GM12878 (cell line): Measurements from ENCODE around the gene CHCHD3. TPM values are rescaled to one million over a fixed set of nuclear protein-coding genes. Genes with fewer than 3 reads are reported as not detected.

Experiments used
- ATAC-seq: fragments of 200-7000 bp; cut with Tn5 transposase; 3 replicates; pipeline ENCODE4 v1.9.1; 2020; ENCODE audit warnings: mild to moderate bottlenecking, moderate library complexity
- BruUV-seq: library from RNA; stranded (reverse); fragments of 400-500 nt; replicated peaks from 2 replicates; lab custom pipeline; 2021; lab: Mats Ljungman, UMichigan
- CTCF ChIA-PET: fragments of 300-600 bp; sonication (Branson Sonifier 250); formaldehyde crosslinking; extraction: SDS; loops from one replicate; lab custom pipeline; 2021; ENCODE audit warnings: inconsistent platforms; lab: Yijun Ruan, JAX
- POLR2A ChIA-PET: fragments of 350-600 bp; formaldehyde crosslinking; extraction: SDS; loops from one replicate; lab custom pipeline; 2021; ENCODE audit warnings: inconsistent platforms; lab: Charles Lee
- RAD21 ChIA-PET: fragments of 300-600 bp; sonication (Branson Sonifier 250); formaldehyde crosslinking; loops from one replicate; lab custom pipeline; 2023; ENCODE audit warnings: antibody characterized with exemption; ENCODE audit not compliant: unreplicated experiment; lab: Charles Lee
- SMC1A ChIA-PET: fragments of 300-600 bp; sonication (Branson Sonifier 250); formaldehyde crosslinking; loops from one replicate; lab custom pipeline; 2023; ENCODE audit not compliant: unreplicated experiment, uncharacterized antibody; lab: Charles Lee
- DNase-seq: peaks from one replicate; pipeline ENCODE4 v3.0.0-alpha.2; 2011; ENCODE audit warnings: low read depth, low spot score
- FAIRE-seq: peaks from 3 replicates; lab custom pipeline; 2011; peaks lifted over from hg19 to GRCh38; lab: Jason Lieb, UNC
- H2AFZ ChIP-seq: 2 replicates; pipeline ENCODE4 v1.6.0; 2011; ENCODE audit warnings: low read depth, low read length, control low read depth; ENCODE audit not compliant: control insufficient read depth
- H3K27ac ChIP-seq: 2 replicates; pipeline ENCODE4 v1.5.1; 2011; ENCODE audit warnings: control low read depth; ENCODE audit not compliant: control insufficient read depth, insufficient read depth
- H3K27me3 ChIP-seq, 2 experiments: replicated peaks in 1 of 2; 2 replicates each; pipeline versions ENCODE4 v1.6.0 to v1.6.1; 2011; ENCODE audit warnings: low read length in 1 of 2; ENCODE audit not compliant: control insufficient read depth in 2 of 2, insufficient read depth in 2 of 2
- H3K36me3 ChIP-seq, 2 experiments: 2 replicates each; pipeline ENCODE4 v1.5.1; 2011; ENCODE audit warnings: low read length in 1 of 2; ENCODE audit not compliant: control insufficient read depth in 2 of 2, insufficient read depth in 2 of 2
- H3K4me1 ChIP-seq: 2 replicates; pipeline ENCODE4 v1.6.1; 2011; ENCODE audit warnings: mild to moderate bottlenecking, low read length, moderate library complexity, mixed read lengths; ENCODE audit not compliant: control insufficient read depth, insufficient read depth
- H3K4me2 ChIP-seq: 2 replicates; pipeline ENCODE4 v1.6.0; 2011; ENCODE audit warnings: control low read depth; ENCODE audit not compliant: control insufficient read depth, insufficient read depth
- H3K4me3 ChIP-seq: fragments of 200-600 bp; sonication (generic); 2 replicates; pipeline ENCODE4 v1.5.1; 2016
- H3K79me2 ChIP-seq: 2 replicates; pipeline ENCODE4 v1.6.0; 2011; ENCODE audit warnings: low read length; ENCODE audit not compliant: control insufficient read depth, insufficient read depth
- H3K9ac ChIP-seq: 2 replicates; pipeline ENCODE4 v1.8.0; 2011; ENCODE audit warnings: low read length, control low read depth, mixed read lengths; ENCODE audit not compliant: control insufficient read depth, insufficient read depth
- H3K9me3 ChIP-seq: replicated peaks from 3 replicates; pipeline ENCODE4 v1.5.1; 2011; ENCODE audit warnings: mild to moderate bottlenecking, low read length; ENCODE audit not compliant: control insufficient read depth, insufficient read depth
- H4K20me1 ChIP-seq: 2 replicates; pipeline ENCODE4 v1.6.0; 2011; ENCODE audit not compliant: control insufficient read depth, insufficient read depth
- BCLAF1 ChIP-seq: fragments of 450-650 bp; IDR thresholded peaks from 2 replicates; pipeline ENCODE4 v1.6.1; 2017; ENCODE audit warnings: antibody characterized with exemption, mild to moderate bottlenecking, moderate library complexity
- EZH2 ChIP-seq: IDR thresholded peaks from 2 replicates; pipeline ENCODE4 v1.6.1; 2012; ENCODE audit warnings: low read depth, mild to moderate bottlenecking, control low read depth, inconsistent platforms, low read length, borderline replicate concordance; ENCODE audit not compliant: control insufficient read depth
- IRF5 ChIP-seq: fragments of 450-650 bp; IDR thresholded peaks from 2 replicates; pipeline ENCODE4 v1.6.1; 2017; ENCODE audit warnings: borderline replicate concordance
- MYB ChIP-seq: fragments of 150-350 bp; IDR thresholded peaks from 2 replicates; pipeline ENCODE4 v1.6.1; 2014; ENCODE audit warnings: mild to moderate bottlenecking, low read depth, low read length, borderline replicate concordance
- RBBP5 ChIP-seq: fragments of 200-600 bp; sonication (generic); conservative IDR thresholded peaks from 2 replicates; pipeline ENCODE4 v1.6.1; 2016
- SIX5 ChIP-seq: IDR thresholded peaks from 2 replicates; pipeline ENCODE4 v1.6.1; 2011; ENCODE audit warnings: mild to moderate bottlenecking, low read depth, low read length, moderate library complexity; ENCODE audit not compliant: severe bottlenecking
- SKIL ChIP-seq: fragments of 450-650 bp; IDR thresholded peaks from 2 replicates; pipeline ENCODE4 v1.6.1; 2017; ENCODE audit warnings: mild to moderate bottlenecking, low read depth, inconsistent platforms; ENCODE audit not compliant: poor library complexity, severe bottlenecking
- ZBTB11 ChIP-seq: fragments of 450-650 bp; formaldehyde crosslinking; IDR thresholded peaks from 2 replicates; pipeline ENCODE4 v1.5.0; 2022; ENCODE audit warnings: mild to moderate bottlenecking, missing genetic modification characterization
- WGBS: methylation state at CpG from one replicate; pipeline ENCODE4 v1.1.6; 2016; ENCODE audit warnings: low lambda C conversion rate; ENCODE audit not compliant: insufficient replicate concordance, insufficient coverage; ENCODE audit errors: missing lambda C conversion rate; 5-methylcytosine and 5-hydroxymethylcytosine counted together
- in situ Hi-C: fragments of 300-500 bp; cut with MboI; formaldehyde crosslinking; loops from 9 replicates; pipeline ENCODE4 v1.14.3; 2018; ENCODE audit warnings: mixed read lengths
- intact Hi-C: fragments of 100-400 bp; cut with micrococcal nuclease; formaldehyde crosslinking; loops from one replicate; pipeline ENCODE4 v1.14.2; 2022; ENCODE audit not compliant: unreplicated experiment
- polyA plus RNA-seq, 11 experiments: library from polyadenylated mRNA; depleted of rRNA in 4 of 11; unstranded in 6 of 11; stranded (reverse) in 5 of 11; fragments of >200 nt; fragmentation: Nextera tagmentation in 4 of 11; fragmentation: Illumina TruSeq in 1 of 11; extraction: Ambion mirVana in 4 of 11; extraction: Trizol in 1 of 11; gene quantifications; 1 replicate in 1 of 11; 2 replicates in 10 of 11; pipeline versions ENCODE4 v1.2.1 to v1.2.3, GENCODE V29; 2011 to 2016; ENCODE audit warnings: inconsistent platforms in 2 of 11, missing spikeins in 2 of 11, low read depth in 1 of 11
- total RNA-seq, 4 experiments: library from RNA; depleted of rRNA in 3 of 4; stranded (reverse); fragments of >200 nt in 3 of 4; fragmentation: Illumina TruSeq in 1 of 4; extraction: Trizol in 1 of 4; gene quantifications; 2 replicates each; pipeline versions ENCODE4 v1.2.1 to v1.2.3, GENCODE V29; 2013 to 2021
- TF ChIP-seq, protein P1 (sequence below): fragments of 450-650 bp; formaldehyde crosslinking; IDR thresholded peaks from 2 replicates; pipeline ENCODE4 v1.4.0; 2022; ENCODE audit warnings: mild to moderate bottlenecking, moderate library complexity

The CHCHD3 gene
- total and polyA plus RNA-seq, 10 of the 15 experiments (the other 5 are each of a cell fraction or from before 2014, with no cell fraction given), result 38.3 to 178 (median 96.2) TPM

DNA sequence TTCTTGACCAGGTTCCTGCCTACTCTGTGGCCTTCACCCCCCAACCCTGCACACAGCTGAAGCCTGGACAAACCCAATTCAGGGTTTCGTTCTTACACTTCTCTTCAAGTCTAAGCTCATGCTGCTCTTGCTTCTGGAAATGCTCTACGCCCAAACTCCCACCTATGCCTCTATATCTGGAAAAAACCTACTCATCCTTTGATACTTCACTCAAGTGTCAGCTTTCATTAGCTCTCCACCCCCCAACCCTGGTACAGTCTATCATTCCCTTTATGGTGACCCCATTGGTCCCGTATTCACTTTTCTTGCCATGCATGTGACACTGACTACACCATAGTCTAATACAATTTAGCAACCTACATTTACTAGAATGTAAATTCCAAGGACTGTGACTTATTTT, 284.7 kb downstream of the CHCHD3 start:
- in situ Hi-C loops (no loop called here), intact Hi-C loops (no loop called here)
- H3K4me2 ChIP-seq, result no peak overlapping the region
- BruUV-seq, result no TSS peak
- POLR2A ChIA-PET, result no interaction called here
- no peak overlapping the region for H3K4me3 ChIP-seq
- DNase-seq (no peak), ATAC-seq (no peak), FAIRE-seq (no peak)
- H3K36me3 ChIP-seq, result peaks cover 0 to 7% of the 10 kb centered on the region in 2 experiments; a peak in 1 of 4 replicates
- 100% methylated on average over 3 of the region's 3 CpGs for WGBS
- no peaks in the 10 kb centered on the region for H3K9me3 ChIP-seq
- H3K27me3 ChIP-seq, result no peaks in the 10 kb centered on the region
- no peaks in the 10 kb centered on the region for H4K20me1 ChIP-seq
- CTCF ChIA-PET, result no interaction called here
- SMC1A ChIA-PET, result interaction anchor here (0.6 kb wide), 1 partner anchor 12 kb away, joined by 3 read pairs; no protein-coding TSS in a partner anchor
- RAD21 ChIA-PET, result no interaction called here
- no peak overlapping the region for H2AFZ ChIP-seq
- H3K79me2 ChIP-seq, result no peaks in the 10 kb centered on the region
- no peak overlapping the region for H3K27ac ChIP-seq
- H3K9ac ChIP-seq, result no peak overlapping the region
- no peaks in the 10 kb centered on the region for H3K4me1 ChIP-seq
- no peak for TF ChIP-seq IRF5
- no peak for TF ChIP-seq ZBTB11 (CRISPR knock-in tag)
- no peak for TF ChIP-seq BCLAF1
- TF ChIP-seq RBBP5, result no peak
- no peak for TF ChIP-seq SIX5
- no peak for TF ChIP-seq EZH2
- TF ChIP-seq SKIL, result no peak
- no peak for TF ChIP-seq MYB
- TF ChIP-seq, protein P1, sequence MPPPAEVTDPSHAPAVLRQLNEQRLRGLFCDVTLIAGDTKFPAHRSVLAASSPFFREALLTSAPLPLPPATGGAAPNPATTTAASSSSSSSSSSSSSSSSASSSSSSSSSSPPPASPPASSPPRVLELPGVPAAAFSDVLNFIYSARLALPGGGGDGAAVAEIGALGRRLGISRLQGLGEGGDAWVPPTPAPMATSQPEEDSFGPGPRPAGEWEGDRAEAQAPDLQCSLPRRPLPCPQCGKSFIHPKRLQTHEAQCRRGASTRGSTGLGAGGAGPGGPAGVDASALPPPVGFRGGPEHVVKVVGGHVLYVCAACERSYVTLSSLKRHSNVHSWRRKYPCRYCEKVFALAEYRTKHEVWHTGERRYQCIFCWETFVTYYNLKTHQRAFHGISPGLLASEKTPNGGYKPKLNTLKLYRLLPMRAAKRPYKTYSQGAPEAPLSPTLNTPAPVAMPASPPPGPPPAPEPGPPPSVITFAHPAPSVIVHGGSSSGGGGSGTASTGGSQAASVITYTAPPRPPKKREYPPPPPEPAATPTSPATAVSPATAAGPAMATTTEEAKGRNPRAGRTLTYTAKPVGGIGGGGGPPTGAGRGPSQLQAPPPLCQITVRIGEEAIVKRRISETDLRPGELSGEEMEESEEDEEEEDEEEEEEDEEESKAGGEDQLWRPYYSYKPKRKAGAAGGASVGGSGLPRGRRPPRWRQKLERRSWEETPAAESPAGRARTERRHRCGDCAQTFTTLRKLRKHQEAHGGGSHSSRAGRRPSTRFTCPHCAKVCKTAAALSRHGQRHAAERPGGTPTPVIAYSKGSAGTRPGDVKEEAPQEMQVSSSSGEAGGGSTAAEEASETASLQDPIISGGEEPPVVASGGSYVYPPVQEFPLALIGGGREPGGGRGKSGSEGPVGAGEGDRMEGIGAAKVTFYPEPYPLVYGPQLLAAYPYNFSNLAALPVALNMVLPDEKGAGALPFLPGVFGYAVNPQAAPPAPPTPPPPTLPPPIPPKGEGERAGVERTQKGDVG, result no peak
